Measurements from ENCODE around the gene CST7. TPM values are rescaled to one million over a fixed set of nuclear protein-coding genes. Genes with fewer than 3 reads are reported as not detected.
"Not testable (repeated sequence)": the region's sequence is repeated elsewhere in the genome, so short reads cannot be mapped to it uniquely, and the experiment has no call there.

Gene CST7
- total RNA-seq, 1 donor from 2014 or later, result not detected

- peak; percentile 77 for DNase-seq (ENCODE audit: low spot score)
Measured at GRCh38 chr20:24929867-24930723, 19.0 kb upstream of the CST7 start.

- not testable (repeated sequence) for DNase-seq (ENCODE audit: low spot score)
Measured at GRCh38 chr20:24930724-24931688, 18.1 kb upstream of the CST7 start.

- not testable (repeated sequence) for DNase-seq (ENCODE audit: low spot score)
Measured at GRCh38 chr20:24931893-24932292, 17.2 kb upstream of the CST7 start.

GRCh38 chr20:24933266-24933908 is 15.7 kb upstream of the CST7 start:
- DNase-seq (ENCODE audit: low spot score), result no peak

- no peak for DNase-seq (ENCODE audit: low spot score)
Measured at GRCh38 chr20:24934101-24934661, 14.9 kb upstream of the CST7 start.

- no peak for DNase-seq (ENCODE audit: low spot score)
Measured at GRCh38 chr20:24934716-24935115, 14.4 kb upstream of the CST7 start.

GRCh38 chr20:24935140-24935539 is 13.9 kb upstream of the CST7 start:
- no peak for DNase-seq (ENCODE audit: low spot score)

GRCh38 chr20:24935766-24936525 is 13.1 kb upstream of the CST7 start:
- no peak for DNase-seq (ENCODE audit: low spot score)

- DNase-seq (ENCODE audit: low spot score), result no peak
Measured at GRCh38 chr20:24936526-24937407, 12.3 kb upstream of the CST7 start.

GRCh38 chr20:24937579-24937978 is 11.5 kb upstream of the CST7 start:
- DNase-seq (ENCODE audit: low spot score), result no peak

GRCh38 chr20:24938498-24938897 is 10.6 kb upstream of the CST7 start:
- DNase-seq (ENCODE audit: low spot score), result no peak

- no peak for DNase-seq (ENCODE audit: low spot score)
Measured at GRCh38 chr20:24939036-24939435, 10.0 kb upstream of the CST7 start.

GRCh38 chr20:24942679-24943078 is 6.4 kb upstream of the CST7 start:
- no peak for DNase-seq (ENCODE audit: low spot score)

- DNase-seq (ENCODE audit: low spot score), result no peak
Measured at GRCh38 chr20:24943196-24943595, 5.9 kb upstream of the CST7 start.

GRCh38 chr20:24943731-24944130 is 5.3 kb upstream of the CST7 start:
- DNase-seq (ENCODE audit: low spot score), result no peak

GRCh38 chr20:24946376-24946775 is 2.7 kb upstream of the CST7 start:
- not testable (repeated sequence) for DNase-seq (ENCODE audit: low spot score)

- not testable (repeated sequence) for DNase-seq (ENCODE audit: low spot score)
Measured at GRCh38 chr20:24948396-24948938, 602 bp upstream of the CST7 start.

- no peak for DNase-seq (ENCODE audit: low spot score)
Measured at GRCh38 chr20:24949756-24950127, 673 bp downstream of the CST7 start.

GRCh38 chr20:24950128-24950835 is 1.2 kb downstream of the CST7 start:
- DNase-seq (ENCODE audit: low spot score), result no peak

Measured in umbilical cord (tissue), 2 donors.